Activated CD8-positive, alpha-beta T cell treated with anti-CD3 and anti-CD28 coated beads for 36 hours (primary cell): ENCODE measurements around the gene ARHGEF16. TPM values are rescaled to one million over a fixed set of nuclear protein-coding genes. Genes with fewer than 3 reads are reported as not detected.

Experiments
- ATAC-seq: fragments of 200-7000 bp; cut with Tn5 transposase; one replicate; pipeline ENCODE4 v1.10.0; 2021; ENCODE audit warnings: mild to moderate bottlenecking, moderate library complexity
- CTCF ChIA-PET: fragments of 350-600 bp; sonication (Branson Sonifier 250); formaldehyde crosslinking; loops from one replicate; lab custom pipeline; 2021; ENCODE audit warnings: antibody characterized with exemption; lab: Charles Lee
- POLR2A ChIA-PET: fragments of 350-600 bp; sonication (Branson Sonifier 250); formaldehyde crosslinking; loops from one replicate; lab custom pipeline; 2021; ENCODE audit warnings: antibody characterized with exemption; lab: Charles Lee
- DNase-seq: peaks from one replicate; pipeline ENCODE4 v3.0.0-alpha.2; 2020
- H3K27ac Mint-ChIP-seq: one replicate; pipeline ENCODE4 v1.8.0; 2021; ENCODE audit warnings: mild to moderate bottlenecking, mixed read lengths
- H3K27me3 Mint-ChIP-seq: one replicate; pipeline ENCODE4 v1.8.0; 2021; ENCODE audit warnings: mixed read lengths
- H3K36me3 Mint-ChIP-seq: one replicate; pipeline ENCODE4 v1.8.0; 2021; ENCODE audit warnings: low read depth, mixed read lengths
- H3K4me1 Mint-ChIP-seq: one replicate; pipeline ENCODE4 v1.8.0; 2021; ENCODE audit warnings: low read depth, mixed read lengths
- H3K4me3 Mint-ChIP-seq: one replicate; pipeline ENCODE4 v1.8.0; 2021; ENCODE audit warnings: mild to moderate bottlenecking, moderate library complexity, mixed read lengths
- H3K9me3 Mint-ChIP-seq: one replicate; pipeline ENCODE4 v1.8.0; 2021; ENCODE audit warnings: mixed read lengths
- CTCF ChIP-seq: fragments of 200-600 bp; IDR thresholded peaks from one replicate; pipeline ENCODE4 v1.8.0; 2022; ENCODE audit warnings: antibody characterized with exemption, mild to moderate bottlenecking
- intact Hi-C: fragments of 100-400 bp; cut with micrococcal nuclease; formaldehyde crosslinking; loops from one replicate; pipeline ENCODE4 v1.10.0; 2022
- total RNA-seq, 2 experiments: library from RNA; stranded (reverse); gene quantifications; one replicate each; pipeline ENCODE4 v1.2.3, GENCODE V29; 2021

The ARHGEF16 gene
- total RNA-seq, 2 experiments from 2014 or later = not detected

DNA sequence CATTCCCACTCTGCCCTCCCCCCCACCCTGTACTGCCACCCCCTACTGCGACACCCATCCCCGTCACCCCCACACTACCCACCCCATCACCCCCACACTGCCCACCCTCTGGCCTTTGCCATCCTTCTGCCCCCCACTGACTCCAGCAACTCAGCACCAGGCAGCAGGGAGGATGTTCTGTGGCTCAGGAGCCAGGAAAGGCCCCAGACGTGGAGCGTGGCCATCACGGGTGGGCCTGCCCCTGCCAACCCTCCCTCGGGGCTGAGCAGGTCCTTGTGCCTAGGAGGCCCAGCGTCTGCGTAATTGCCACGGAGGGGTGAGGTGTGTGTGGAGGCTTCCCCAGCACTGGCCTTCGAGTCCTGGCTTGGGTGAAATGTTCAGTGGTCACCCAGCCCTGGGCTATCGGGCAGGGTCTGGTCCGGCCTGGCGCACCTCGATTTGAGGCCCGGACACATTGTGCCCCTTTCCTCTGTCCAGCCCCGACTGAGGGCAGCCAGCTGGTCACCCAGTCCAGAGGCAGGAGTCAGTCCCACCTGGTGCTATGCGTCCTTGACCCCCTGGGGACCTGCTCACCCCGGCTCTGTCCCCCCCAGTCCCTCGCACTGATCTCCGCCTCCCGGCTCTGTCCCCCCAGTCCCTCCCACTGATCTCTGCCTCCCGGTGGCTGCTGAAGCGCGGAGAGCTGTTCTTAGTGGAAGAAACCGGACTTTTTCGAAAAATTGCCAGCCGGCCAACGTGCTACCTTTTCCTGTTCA is 23.0 kb downstream of the ARHGEF16 start:
- TF ChIP-seq CTCF = no peak
- no peak overlapping the region for H3K27ac Mint-ChIP-seq
- intact Hi-C loops = no loop called here
- peak; percentile 28 for ATAC-seq
- H3K4me3 Mint-ChIP-seq = no peak overlapping the region
- H3K4me1 Mint-ChIP-seq = no peaks in the 10 kb centered on the region
- POLR2A ChIA-PET = no interaction called here
- no peaks in the 10 kb centered on the region for H3K9me3 Mint-ChIP-seq
- no peaks in the 10 kb centered on the region for H3K36me3 Mint-ChIP-seq
- H3K27me3 Mint-ChIP-seq = no peaks in the 10 kb centered on the region
- DNase-seq = no peak
- CTCF ChIA-PET = no interaction called here

DNA sequence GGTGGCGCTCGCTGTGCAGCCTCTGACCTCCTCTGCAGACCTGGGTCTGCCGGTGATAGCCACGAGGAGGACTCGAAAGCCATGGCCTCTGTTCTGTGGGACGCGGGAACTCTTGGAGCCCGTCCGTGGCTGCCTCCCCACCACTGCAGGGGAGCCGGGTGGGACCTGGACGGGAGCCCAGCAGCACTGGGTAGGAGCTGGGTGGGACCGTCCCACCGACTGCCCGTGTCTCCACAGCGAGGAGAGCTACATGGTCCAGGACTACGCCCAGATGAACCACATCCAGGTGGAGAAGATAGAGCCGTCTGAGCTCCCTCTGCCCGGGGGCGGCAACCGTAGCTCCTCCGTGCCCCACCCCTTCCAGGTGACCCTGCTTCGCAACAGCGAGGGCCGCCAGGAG is 23.7 kb downstream of the ARHGEF16 start:
- no peak for DNase-seq

GRCh38 chr1:3479511-3480368 is 25.3 kb downstream of the ARHGEF16 start:
- no peaks in the 10 kb centered on the region for H3K36me3 Mint-ChIP-seq
- ATAC-seq = no peak
- H3K4me3 Mint-ChIP-seq = no peak overlapping the region
- TF ChIP-seq CTCF = no peak
- intact Hi-C loops = no loop called here
- H3K27ac Mint-ChIP-seq = no peak overlapping the region
- H3K4me1 Mint-ChIP-seq = no peaks in the 10 kb centered on the region
- DNase-seq = no peak
- ChIA-PET POLR2A (no interaction called here), CTCF (interaction anchor here (1.4 kb wide), 1 partner anchor 11 kb away, joined by 3 read pairs; no protein-coding TSS in a partner anchor)
- H3K27me3 Mint-ChIP-seq = peaks cover 1% of the 10 kb centered on the region
- no peaks in the 10 kb centered on the region for H3K9me3 Mint-ChIP-seq

More for the DNA sequence above, 23.7 kb downstream of the ARHGEF16 start:
- CTCF ChIA-PET = interaction anchor here (1.0 kb wide), 1 partner anchor 13 kb away, joined by 4 read pairs; no protein-coding TSS in a partner anchor
- no peaks in the 10 kb centered on the region for H3K9me3 Mint-ChIP-seq
- no peaks in the 10 kb centered on the region for H3K4me1 Mint-ChIP-seq
- no peak overlapping the region for H3K27ac Mint-ChIP-seq
- no peak for ATAC-seq
- no peak for TF ChIP-seq CTCF
- intact Hi-C loops = no loop called here
- POLR2A ChIA-PET = no interaction called here
- no peak overlapping the region for H3K4me3 Mint-ChIP-seq
- no peaks in the 10 kb centered on the region for H3K36me3 Mint-ChIP-seq
- no peaks in the 10 kb centered on the region for H3K27me3 Mint-ChIP-seq

DNA sequence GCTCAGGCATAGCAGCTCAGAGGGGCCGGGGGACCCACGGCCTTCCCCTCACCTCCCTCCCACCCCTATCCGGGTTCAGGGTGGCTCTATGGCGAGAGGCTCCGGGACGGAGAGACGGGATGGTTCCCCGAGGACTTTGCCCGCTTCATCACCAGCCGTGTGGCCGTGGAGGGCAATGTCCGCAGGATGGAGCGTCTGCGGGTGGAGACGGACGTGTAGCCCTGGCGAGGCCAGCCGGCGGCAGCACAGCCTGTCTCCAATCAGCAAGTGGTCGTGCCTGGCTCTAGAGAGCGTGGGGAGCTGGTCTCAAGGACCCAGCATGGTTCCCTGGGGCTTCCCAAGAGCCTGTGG is 25.9 kb downstream of the ARHGEF16 start:
- Mint-ChIP-seq H3K27ac (no peak overlapping the region), H3K9me3 (no peaks in the 10 kb centered on the region), H3K4me3 (no peak overlapping the region), H3K4me1 (no peaks in the 10 kb centered on the region), H3K36me3 (no peaks in the 10 kb centered on the region), H3K27me3 (peaks cover 1% of the 10 kb centered on the region)
- intact Hi-C loops = no loop called here
- ATAC-seq (no peak), DNase-seq (no peak)
- ChIA-PET POLR2A (no interaction called here), CTCF (interaction anchor here (1.4 kb wide), 1 partner anchor 11 kb away, joined by 3 read pairs; no protein-coding TSS in a partner anchor)
- no peak for TF ChIP-seq CTCF

- Mint-ChIP-seq H3K4me1 (no peaks in the 10 kb centered on the region), H3K27ac (no peak overlapping the region), H3K36me3 (no peaks in the 10 kb centered on the region), H3K4me3 (no peak overlapping the region), H3K9me3 (no peaks in the 10 kb centered on the region), H3K27me3 (peaks cover 1% of the 10 kb centered on the region)
- no peak for ATAC-seq
- no peak for TF ChIP-seq CTCF
- ChIA-PET POLR2A (no interaction called here), CTCF (interaction anchor here (1.4 to 2.2 kb wide), 2 partner anchors 10 to 28 kb away, joined by 3 to 15 read pairs; no protein-coding TSS in a partner anchor)
- intact Hi-C loops = no loop called here
- no peak for DNase-seq
Measured at GRCh38 chr1:3481046-3481445, 26.6 kb downstream of the ARHGEF16 start.
